IMR-90 (cell line): ENCODE measurements around the gene SNIP1. TPM values are rescaled to one million over a fixed set of nuclear protein-coding genes. Genes with fewer than 3 reads are reported as not detected.

Experiments
- ATAC-seq: fragments of 200-7000 bp; cut with Tn5 transposase; 2 replicates; pipeline ENCODE4 v1.9.1; 2020; ENCODE audit warnings: low read depth, mild to moderate bottlenecking, moderate library complexity
- BruUV-seq: library from RNA; stranded (reverse); fragments of 400-500 nt; replicated peaks from 2 replicates; lab custom pipeline; 2021; lab: Mats Ljungman, UMichigan
- CTCF ChIA-PET: fragments of 300-600 bp; formaldehyde crosslinking; extraction: SDS; loops from one replicate; lab custom pipeline; 2021; ENCODE audit warnings: antibody characterized with exemption; lab: Yijun Ruan, JAX
- POLR2A ChIA-PET: fragments of 300-600 bp; sonication (Branson Sonifier 250); formaldehyde crosslinking; loops from one replicate; lab custom pipeline; 2022; ENCODE audit warnings: antibody characterized with exemption; ENCODE audit not compliant: unreplicated experiment; lab: Charles Lee
- DNase-seq: peaks from one replicate; pipeline ENCODE4 v3.0.0; 2013
- H2AFZ ChIP-seq: replicated peaks from 2 replicates; pipeline ENCODE3; 2013; ENCODE audit warnings: low read length, mild to moderate bottlenecking; ENCODE audit not compliant: poor library complexity
- H2AK5ac ChIP-seq: 2 replicates; pipeline ENCODE4 v1.6.1; 2013; ENCODE audit warnings: low read depth, low read length, inconsistent platforms
- H2AK9ac ChIP-seq: replicated peaks from 2 replicates; pipeline ENCODE3; 2013; ENCODE audit warnings: mild to moderate bottlenecking, low read depth, low read length, moderate library complexity; ENCODE audit not compliant: poor library complexity
- H2BK120ac ChIP-seq: 2 replicates; pipeline ENCODE4 v1.6.1; 2013; ENCODE audit warnings: low read depth, low read length, inconsistent platforms
- H2BK15ac ChIP-seq: 3 replicates; pipeline ENCODE4 v1.6.1; 2013; ENCODE audit warnings: low read depth, low read length, inconsistent platforms
- H2BK20ac ChIP-seq: 2 replicates; pipeline ENCODE4 v1.6.1; 2013; ENCODE audit warnings: low read depth, mild to moderate bottlenecking, inconsistent platforms, low read length, moderate library complexity
- H2BK5ac ChIP-seq: 2 replicates; pipeline ENCODE4 v1.6.1; 2013; ENCODE audit warnings: mild to moderate bottlenecking, low read depth, low read length, inconsistent platforms; ENCODE audit not compliant: poor library complexity, severe bottlenecking
- H3K14ac ChIP-seq: replicated peaks from 2 replicates; pipeline ENCODE4 v1.6.1; 2013; ENCODE audit warnings: low read depth, low read length, inconsistent platforms
- H3K18ac ChIP-seq: 2 replicates; pipeline ENCODE4 v1.6.1; 2013; ENCODE audit warnings: low read depth, low read length, control low read depth
- H3K23ac ChIP-seq: 2 replicates; pipeline ENCODE4 v1.6.1; 2013; ENCODE audit warnings: low read depth, low read length, inconsistent platforms
- H3K27ac ChIP-seq: 2 replicates; pipeline ENCODE4 v1.5.1; 2013; ENCODE audit warnings: mild to moderate bottlenecking, control low read depth, low read length; ENCODE audit not compliant: insufficient read depth
- H3K27me3 ChIP-seq: 2 replicates; pipeline ENCODE4 v1.6.1; 2013; ENCODE audit warnings: low read length; ENCODE audit not compliant: control insufficient read depth, insufficient read depth
- H3K36me3 ChIP-seq: 2 replicates; pipeline ENCODE4 v1.6.1; 2013; ENCODE audit warnings: low read length, mixed read lengths; ENCODE audit not compliant: control insufficient read depth, insufficient read depth
- H3K4ac ChIP-seq: 2 replicates; pipeline ENCODE4 v1.6.1; 2013; ENCODE audit warnings: low read depth, low read length, inconsistent platforms
- H3K4me1 ChIP-seq: 2 replicates; pipeline ENCODE4 v1.6.1; 2013; ENCODE audit warnings: low read length, mixed read lengths; ENCODE audit not compliant: control insufficient read depth, insufficient read depth
- H3K4me2 ChIP-seq: 2 replicates; pipeline ENCODE4 v1.6.1; 2013; ENCODE audit warnings: low read depth, mild to moderate bottlenecking, control low read depth, low read length, moderate library complexity
- H3K4me3 ChIP-seq: 2 replicates; pipeline ENCODE4 v1.5.1; 2013; ENCODE audit warnings: low read depth, mild to moderate bottlenecking, control low read depth, low read length, moderate library complexity; ENCODE audit not compliant: insufficient read depth
- H3K56ac ChIP-seq: 2 replicates; pipeline ENCODE4 v1.6.1; 2013; ENCODE audit warnings: low read length, inconsistent platforms; ENCODE audit not compliant: insufficient read depth; ENCODE audit errors: extremely low read depth
- H3K79me1 ChIP-seq, 2 experiments: 2 replicates each; pipeline ENCODE4 v1.6.1; 2013; ENCODE audit warnings: low read length in 2 of 2, inconsistent platforms in 1 of 2, low read depth in 1 of 2
- H3K9ac ChIP-seq: 2 replicates; pipeline ENCODE4 v1.6.1; 2013; ENCODE audit warnings: low read depth, low read length, control low read depth
- H3K9me1 ChIP-seq: 2 replicates; pipeline ENCODE4 v1.6.1; 2013; ENCODE audit warnings: low read length, inconsistent platforms; ENCODE audit not compliant: insufficient read depth
- H3K9me3 ChIP-seq: 2 replicates; pipeline ENCODE4 v1.6.1; 2013; ENCODE audit warnings: low read length; ENCODE audit not compliant: control insufficient read depth, insufficient read depth
- H4K20me1 ChIP-seq: 2 replicates; pipeline ENCODE4 v1.6.1; 2013; ENCODE audit warnings: low read length, inconsistent platforms; ENCODE audit not compliant: insufficient read depth
- H4K5ac ChIP-seq: 2 replicates; pipeline ENCODE4 v1.6.1; 2013; ENCODE audit warnings: mild to moderate bottlenecking, low read depth, low read length, control low read depth
- H4K8ac ChIP-seq, 2 experiments: 2 replicates each; pipeline ENCODE4 v1.6.1; 2013; ENCODE audit warnings: low read depth in 2 of 2, low read length in 2 of 2, control low read depth in 1 of 2, inconsistent platforms in 1 of 2
- H4K91ac ChIP-seq: 2 replicates; pipeline ENCODE4 v1.6.1; 2013; ENCODE audit warnings: low read depth, low read length, inconsistent platforms; ENCODE audit not compliant: insufficient read depth
- BHLHE40 ChIP-seq: fragments of 150-350 bp; IDR thresholded peaks from 2 replicates; pipeline ENCODE4 v1.6.1; 2016; ENCODE audit warnings: mild to moderate bottlenecking, low read depth, low read length
- CEBPB ChIP-seq: IDR thresholded peaks from 2 replicates; pipeline ENCODE4 v1.6.1; 2012; ENCODE audit warnings: low read depth, low read length, improper control_type of control experiment
- CHD1 ChIP-seq: IDR thresholded peaks from 2 replicates; pipeline ENCODE4 v1.6.1; 2012; ENCODE audit warnings: low read depth, low read length, improper control_type of control experiment
- ELK1 ChIP-seq: fragments of 150-350 bp; IDR thresholded peaks from 2 replicates; pipeline ENCODE4 v1.6.1; 2016; ENCODE audit warnings: low read depth, mild to moderate bottlenecking, low read length, moderate library complexity, borderline replicate concordance
- FOS ChIP-seq: fragments of 150-350 bp; IDR thresholded peaks from 2 replicates; pipeline ENCODE4 v1.6.1; 2016; ENCODE audit warnings: low read depth, low read length
- MAFK ChIP-seq: IDR thresholded peaks from 2 replicates; pipeline ENCODE4 v1.6.1; 2012; ENCODE audit warnings: low read depth, low read length, improper control_type of control experiment
- MAZ ChIP-seq: IDR thresholded peaks from 2 replicates; pipeline ENCODE4 v1.6.1; 2012; ENCODE audit warnings: low read depth, mild to moderate bottlenecking, low read length, improper control_type of control experiment, moderate library complexity, borderline replicate concordance
- MXI1 ChIP-seq: IDR thresholded peaks from 2 replicates; pipeline ENCODE4 v1.6.1; 2012; ENCODE audit warnings: low read depth, mild to moderate bottlenecking, low read length, moderate library complexity, borderline replicate concordance
- NFE2L2 ChIP-seq: fragments of 150-350 bp; IDR thresholded peaks from 2 replicates; pipeline ENCODE4 v1.6.1; 2016; ENCODE audit warnings: low read depth, mild to moderate bottlenecking, low read length
- POLR2A ChIP-seq: IDR thresholded peaks from 2 replicates; pipeline ENCODE4 v1.6.1; 2012; ENCODE audit warnings: mild to moderate bottlenecking, low read depth, low read length
- RAD21 ChIP-seq: IDR thresholded peaks from 2 replicates; pipeline ENCODE4 v1.6.1; 2012; ENCODE audit warnings: low read length, improper control_type of control experiment
- RCOR1 ChIP-seq: IDR thresholded peaks from 2 replicates; pipeline ENCODE4 v1.6.1; 2012; ENCODE audit warnings: mild to moderate bottlenecking, low read length, improper control_type of control experiment; ENCODE audit not compliant: insufficient replicate concordance
- RFX5 ChIP-seq: IDR thresholded peaks from 2 replicates; pipeline ENCODE4 v1.8.0; 2012; ENCODE audit warnings: low read depth, mild to moderate bottlenecking, low read length, moderate library complexity
- SMC3 ChIP-seq: fragments of 150-350 bp; IDR thresholded peaks from 2 replicates; pipeline ENCODE4 v1.6.1; 2016; ENCODE audit warnings: low read depth, mild to moderate bottlenecking, antibody characterized with exemption, low read length, moderate library complexity
- WGBS, 2 experiments: methylation state at CpG; one replicate each; pipeline versions ENCODE4 v1.1.5 to v1.1.7; 2013; ENCODE audit warnings: missing lambda C conversion rate in 2 of 2; ENCODE audit not compliant: insufficient read length in 1 of 2; ENCODE audit errors: extremely low coverage in 2 of 2; 5-methylcytosine and 5-hydroxymethylcytosine counted together
- dilution Hi-C: fragments of 300-500 bp; cut with HindIII; formaldehyde crosslinking; loops from one replicate; pipeline ENCODE4 v1.14.3; 2018; ENCODE audit warnings: low sequenced_read_pairs; ENCODE audit not compliant: unreplicated experiment
- in situ Hi-C: fragments of 300-500 bp; cut with MboI; formaldehyde crosslinking; loops from 3 replicates; pipeline ENCODE4 v1.14.3; 2019; ENCODE audit warnings: low sequenced_read_pairs, inconsistent platforms, mixed read lengths
- intact Hi-C: fragments of 100-400 bp; cut with micrococcal nuclease; formaldehyde crosslinking; loops from 2 replicates; pipeline ENCODE4 v1.10.0; 2022
- polyA plus RNA-seq, 3 experiments: library from polyadenylated mRNA; depleted of rRNA; stranded (reverse); fragments of >200 nt; gene quantifications; 2 replicates each; pipeline ENCODE4 v1.2.3, GENCODE V29; 2012; ENCODE audit warnings: low replicate concordance in 1 of 3
- total RNA-seq: library from RNA; depleted of rRNA; stranded (reverse); fragments of >200 nt; gene quantifications from 2 replicates; pipeline ENCODE4 v1.2.3, GENCODE V29; 2012
- TF ChIP-seq, protein P1 (sequence below): conservative IDR thresholded peaks from 2 replicates; pipeline ENCODE4 v1.5.1; 2012; ENCODE audit warnings: mild to moderate bottlenecking, low read depth, low read length, improper control_type of control experiment
- TF ChIP-seq, protein P2 (sequence below): fragments of 150-350 bp; IDR thresholded peaks from 2 replicates; pipeline ENCODE4 v1.6.1; 2017; ENCODE audit warnings: mild to moderate bottlenecking, antibody characterized with exemption, low read length, low read depth

Gene SNIP1
- total and polyA plus RNA-seq, 2 of the 4 experiments (the other 2 are of a cell fraction), result 6.8 to 11.3 TPM

DNA sequence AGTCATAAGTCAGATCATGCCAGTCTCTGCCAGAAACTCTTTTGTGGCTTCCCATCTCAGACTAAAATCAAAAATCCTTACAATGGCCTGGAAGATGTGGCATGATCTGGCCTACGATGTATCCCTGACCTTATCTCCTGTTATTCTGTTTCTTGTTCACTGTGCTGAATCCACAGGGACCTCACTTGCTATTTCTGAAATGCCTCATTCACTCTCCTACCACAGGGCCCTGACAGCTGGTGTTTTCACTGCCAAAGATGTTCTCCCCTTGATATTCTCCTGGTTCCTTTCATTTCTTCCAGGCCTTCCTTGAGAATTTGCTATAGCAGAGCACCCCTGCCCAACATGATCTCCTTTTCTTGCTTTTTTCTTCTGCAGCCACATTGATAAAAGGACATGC, 4.3 kb upstream of the SNIP1 start:
- Histone ChIP-seq H2AFZ (no peak overlapping the region), H3K9ac (no peak overlapping the region), H2AK9ac (no peak overlapping the region), H4K5ac (no peak overlapping the region), H3K56ac (no peak overlapping the region), H3K4me1 (no peaks in the 10 kb centered on the region; the same call in 1 of the 2 replicates), H2BK5ac (no peak overlapping the region), H2BK120ac (no peak overlapping the region), H3K4me2 (no peak overlapping the region), H4K91ac (no peak overlapping the region), H3K9me1 (peaks cover 4% of the 10 kb centered on the region; the same call in 1 of the 2 replicates), H3K9me3 (no peaks in the 10 kb centered on the region), H3K27ac (no peak overlapping the region), H4K20me1 (peaks cover 5% of the 10 kb centered on the region; the same call in 1 of the 2 replicates), H3K36me3 (peaks cover 13% of the 10 kb centered on the region), H2BK15ac (no peak overlapping the region), H3K4me3 (no peak overlapping the region), H3K4ac (no peak overlapping the region), H4K8ac (no peak overlapping the region), H3K14ac (no peak overlapping the region), H2BK20ac (no peak overlapping the region), H3K79me1 (peaks cover 4 to 17% of the 10 kb centered on the region in 2 experiments; a peak in 2 of 4 replicates), H3K18ac (no peak overlapping the region), H3K27me3 (no peaks in the 10 kb centered on the region), H3K23ac (no peak overlapping the region), H2AK5ac (no peak overlapping the region)
- no TSS peak for BruUV-seq
- TF ChIP-seq POLR2A, result no peak
- no peak for TF ChIP-seq SMC3
- TF ChIP-seq FOS, result no peak
- TF ChIP-seq CEBPB, result no peak
- TF ChIP-seq NFE2L2, result no peak
- TF ChIP-seq, protein P1, sequence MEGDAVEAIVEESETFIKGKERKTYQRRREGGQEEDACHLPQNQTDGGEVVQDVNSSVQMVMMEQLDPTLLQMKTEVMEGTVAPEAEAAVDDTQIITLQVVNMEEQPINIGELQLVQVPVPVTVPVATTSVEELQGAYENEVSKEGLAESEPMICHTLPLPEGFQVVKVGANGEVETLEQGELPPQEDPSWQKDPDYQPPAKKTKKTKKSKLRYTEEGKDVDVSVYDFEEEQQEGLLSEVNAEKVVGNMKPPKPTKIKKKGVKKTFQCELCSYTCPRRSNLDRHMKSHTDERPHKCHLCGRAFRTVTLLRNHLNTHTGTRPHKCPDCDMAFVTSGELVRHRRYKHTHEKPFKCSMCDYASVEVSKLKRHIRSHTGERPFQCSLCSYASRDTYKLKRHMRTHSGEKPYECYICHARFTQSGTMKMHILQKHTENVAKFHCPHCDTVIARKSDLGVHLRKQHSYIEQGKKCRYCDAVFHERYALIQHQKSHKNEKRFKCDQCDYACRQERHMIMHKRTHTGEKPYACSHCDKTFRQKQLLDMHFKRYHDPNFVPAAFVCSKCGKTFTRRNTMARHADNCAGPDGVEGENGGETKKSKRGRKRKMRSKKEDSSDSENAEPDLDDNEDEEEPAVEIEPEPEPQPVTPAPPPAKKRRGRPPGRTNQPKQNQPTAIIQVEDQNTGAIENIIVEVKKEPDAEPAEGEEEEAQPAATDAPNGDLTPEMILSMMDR, result no peak
- TF ChIP-seq RAD21, result no peak
- no peak for TF ChIP-seq MAZ
- TF ChIP-seq RCOR1, result no peak
- no peak for TF ChIP-seq CHD1
- no peak for TF ChIP-seq MXI1
- TF ChIP-seq ELK1, result no peak
- no peak for TF ChIP-seq RFX5
- TF ChIP-seq, protein P2, sequence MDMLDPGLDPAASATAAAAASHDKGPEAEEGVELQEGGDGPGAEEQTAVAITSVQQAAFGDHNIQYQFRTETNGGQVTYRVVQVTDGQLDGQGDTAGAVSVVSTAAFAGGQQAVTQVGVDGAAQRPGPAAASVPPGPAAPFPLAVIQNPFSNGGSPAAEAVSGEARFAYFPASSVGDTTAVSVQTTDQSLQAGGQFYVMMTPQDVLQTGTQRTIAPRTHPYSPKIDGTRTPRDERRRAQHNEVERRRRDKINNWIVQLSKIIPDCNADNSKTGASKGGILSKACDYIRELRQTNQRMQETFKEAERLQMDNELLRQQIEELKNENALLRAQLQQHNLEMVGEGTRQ, result no peak
- no peak for TF ChIP-seq MAFK
- TF ChIP-seq BHLHE40, result no peak
- POLR2A ChIA-PET, result no interaction called here
- WGBS, 2 experiments, result 100% methylated on average over 1 of the region's 1 CpG; no CpG with 5 or more reads in 1 of the 2 experiments
- CTCF ChIA-PET, result no interaction called here
- DNase-seq (no peak), ATAC-seq (no peak)
- in situ Hi-C loops (no loop called here), intact Hi-C loops (no loop called here), dilution Hi-C loops (no loop called here)
